ENCODE measurements around the gene PPP1R14D.

GRCh38 chr15:40787991-40788390 lies 40.5 kb downstream of the PPP1R14D start:
- TF ChIP-seq CTCF (IDR thresholded peaks at IDR 0.05; ENCODE audit: low read depth, low read length), result no peak
- TF ChIP-seq POLR2A (IDR thresholded peaks at IDR 0.05; ENCODE audit: extremely low read depth, insufficient read length), result no peak
- no peak for TF ChIP-seq MYC (IDR thresholded peaks at IDR 0.05; ENCODE audit: low read depth, low read length)
- TF ChIP-seq MAX (IDR thresholded peaks at IDR 0.05; ENCODE audit: low read depth, low read length), result no peak
